SH-SY5Y (cell line): Measurements from ENCODE around the gene RFTN1.

ENCODE experiments used
- GATA2 ChIP-seq: IDR thresholded peaks from 2 replicates; pipeline ENCODE4 v1.6.1; 2011; ENCODE audit warnings: mild to moderate bottlenecking, low read depth, low read length
- GATA3 ChIP-seq: IDR thresholded peaks from 2 replicates; pipeline ENCODE4 v1.6.1; 2011; ENCODE audit warnings: low read depth, mild to moderate bottlenecking, low read length, moderate library complexity

DNA sequence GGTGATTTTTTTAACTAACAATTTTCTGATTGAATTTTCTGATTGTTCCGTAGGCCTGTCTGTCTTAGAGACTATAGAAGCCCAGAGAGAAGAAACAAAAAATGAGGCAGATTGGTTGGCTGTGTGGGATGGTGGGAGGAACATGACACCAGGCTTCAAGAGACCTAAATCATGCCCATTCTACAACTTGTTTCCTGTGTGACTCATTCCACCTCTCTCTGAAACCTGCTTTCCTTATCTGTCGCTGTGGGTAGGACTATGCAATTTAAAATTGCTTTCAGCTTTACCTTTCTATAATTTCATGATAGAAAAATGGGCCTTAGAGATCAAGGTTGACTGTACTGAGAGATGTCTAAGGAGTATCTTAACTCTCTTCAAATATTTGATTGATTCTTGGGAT is 203.9 kb downstream of the RFTN1 start:
- TF ChIP-seq GATA2 (no peak), GATA3 (no peak)
